Endometrium (tissue), 2 donors: Measurements from ENCODE around the gene TUBA3D.
"Not testable (repeated sequence)": the region's sequence is repeated elsewhere in the genome, so short reads cannot be mapped to it uniquely, and the experiment has no call there.

Experiments
- FAIRE-seq: peaks from 2 replicates; lab custom pipeline; 2012; peaks lifted over from hg19 to GRCh38; lab: Jason Lieb, UNC
- donor health status: control.
- donor health status: control.

TUBA3D gene

GRCh38 chr2:131483981-131484820 is 8.3 kb downstream of the TUBA3D start:
- not testable (repeated sequence) for FAIRE-seq

GRCh38 chr2:131484906-131485460 is 9.1 kb downstream of the TUBA3D start:
- not testable (repeated sequence) for FAIRE-seq

- not testable (repeated sequence) for FAIRE-seq
These were observed 10.4 kb downstream of the TUBA3D start for GRCh38 chr2:131486201-131486902.

- no peak for FAIRE-seq
These were observed 12.6 kb downstream of the TUBA3D start for GRCh38 chr2:131488306-131489205.

GRCh38 chr2:131490616-131491468 is 14.9 kb downstream of the TUBA3D start:
- not testable (repeated sequence) for FAIRE-seq

- FAIRE-seq = not testable (repeated sequence)
These were observed 15.5 kb downstream of the TUBA3D start for GRCh38 chr2:131491469-131491836.

- not testable (repeated sequence) for FAIRE-seq
These were observed 16.1 kb downstream of the TUBA3D start, which contains the start of gene MZT2A for GRCh38 chr2:131492015-131492417. Gene MZT2A, minus strand, starts transcription at chr2:131492397. Its CDS starts 21 bp downstream, at chr2:131492376.

GRCh38 chr2:131492418-131493198 is 16.7 kb downstream of the TUBA3D start:
- no peak for FAIRE-seq

- FAIRE-seq = no peak
These were observed 17.5 kb downstream of the TUBA3D start for GRCh38 chr2:131493199-131493968.

GRCh38 chr2:131495506-131495905 is 19.6 kb downstream of the TUBA3D start:
- not testable (repeated sequence) for FAIRE-seq

- not testable (repeated sequence) for FAIRE-seq
These were observed 22.5 kb downstream of the TUBA3D start for GRCh38 chr2:131498321-131498973.

- FAIRE-seq = not testable (repeated sequence)
These were observed 27.7 kb downstream of the TUBA3D start for GRCh38 chr2:131503587-131503986.

- not testable (repeated sequence) for FAIRE-seq
These were observed 28.3 kb downstream of the TUBA3D start for GRCh38 chr2:131504082-131504750.

GRCh38 chr2:131509615-131510014 is 33.7 kb downstream of the TUBA3D start:
- no peak for FAIRE-seq

GRCh38 chr2:131511291-131511968 is 35.5 kb downstream of the TUBA3D start:
- not testable (repeated sequence) for FAIRE-seq

- FAIRE-seq = not testable (repeated sequence)
These were observed 36.3 kb downstream of the TUBA3D start for GRCh38 chr2:131511969-131512870.
